Fibroblast of villous mesenchyme (primary cell): ENCODE measurements around the gene TNIP1. TPM values are rescaled to one million over a fixed set of nuclear protein-coding genes. Genes with fewer than 3 reads are reported as not detected.

Experiments used
- DNase-seq: peaks from one replicate; pipeline ENCODE4 v3.0.0-alpha.2; 2010; ENCODE audit warnings: low read depth
- H3K4me3 ChIP-seq: 2 replicates; pipeline ENCODE4 v1.5.1; 2011; ENCODE audit warnings: low read depth, mild to moderate bottlenecking, low read length
- total RNA-seq: library from RNA; depleted of rRNA; stranded (reverse); fragments of >200 nt; gene quantifications from 2 replicates; pipeline ENCODE4 v1.2.3, GENCODE V29; 2012
- TF ChIP-seq, protein P1 (sequence below): IDR thresholded peaks from 2 replicates; pipeline ENCODE4 v1.5.1; 2012; ENCODE audit warnings: low read depth, mild to moderate bottlenecking, low read length; ENCODE audit not compliant: insufficient read depth

The TNIP1 gene
- total RNA-seq, 1 donor = 108 TPM

GRCh38 chr5:151086905-151087360 lies 6.1 kb upstream of the TNIP1 start:
- no peak overlapping the region for H3K4me3 ChIP-seq
- TF ChIP-seq, protein P1, sequence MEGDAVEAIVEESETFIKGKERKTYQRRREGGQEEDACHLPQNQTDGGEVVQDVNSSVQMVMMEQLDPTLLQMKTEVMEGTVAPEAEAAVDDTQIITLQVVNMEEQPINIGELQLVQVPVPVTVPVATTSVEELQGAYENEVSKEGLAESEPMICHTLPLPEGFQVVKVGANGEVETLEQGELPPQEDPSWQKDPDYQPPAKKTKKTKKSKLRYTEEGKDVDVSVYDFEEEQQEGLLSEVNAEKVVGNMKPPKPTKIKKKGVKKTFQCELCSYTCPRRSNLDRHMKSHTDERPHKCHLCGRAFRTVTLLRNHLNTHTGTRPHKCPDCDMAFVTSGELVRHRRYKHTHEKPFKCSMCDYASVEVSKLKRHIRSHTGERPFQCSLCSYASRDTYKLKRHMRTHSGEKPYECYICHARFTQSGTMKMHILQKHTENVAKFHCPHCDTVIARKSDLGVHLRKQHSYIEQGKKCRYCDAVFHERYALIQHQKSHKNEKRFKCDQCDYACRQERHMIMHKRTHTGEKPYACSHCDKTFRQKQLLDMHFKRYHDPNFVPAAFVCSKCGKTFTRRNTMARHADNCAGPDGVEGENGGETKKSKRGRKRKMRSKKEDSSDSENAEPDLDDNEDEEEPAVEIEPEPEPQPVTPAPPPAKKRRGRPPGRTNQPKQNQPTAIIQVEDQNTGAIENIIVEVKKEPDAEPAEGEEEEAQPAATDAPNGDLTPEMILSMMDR = no peak
- DNase-seq = no peak

DNA sequence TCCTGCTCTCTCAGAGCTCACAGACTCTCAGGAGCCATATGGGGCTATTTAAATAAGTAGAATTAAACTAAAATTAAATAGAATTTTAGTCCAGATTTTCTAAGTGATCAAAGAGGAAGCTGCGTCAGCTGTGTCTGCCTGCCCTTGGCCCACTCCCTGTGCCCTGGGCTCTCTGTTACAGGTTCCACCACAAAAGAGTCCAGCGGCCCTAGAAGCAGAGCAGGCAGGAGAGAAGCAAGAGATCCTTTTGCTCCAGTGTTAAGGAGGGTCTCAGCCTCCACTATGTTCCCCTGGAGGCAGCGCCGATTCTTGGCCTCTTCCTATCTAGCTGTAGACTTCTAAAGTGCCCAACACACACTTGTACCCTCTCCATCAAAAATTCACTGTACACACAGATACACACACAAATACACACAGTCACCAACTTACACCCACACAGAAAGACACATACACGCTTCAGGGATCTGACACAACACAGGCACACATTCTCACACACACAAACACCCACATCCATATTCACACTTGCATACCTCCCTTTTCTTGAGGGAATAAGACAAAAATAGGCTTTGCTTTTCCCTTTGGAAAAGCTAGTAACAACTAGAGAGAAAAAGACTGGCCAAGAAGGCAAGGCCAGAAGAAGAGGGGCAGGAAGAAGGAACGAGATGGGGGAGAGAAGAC lies 5.5 kb upstream of the TNIP1 start:
- no peak for DNase-seq
- TF ChIP-seq, protein P1 = no peak
- no peak overlapping the region for H3K4me3 ChIP-seq

DNA sequence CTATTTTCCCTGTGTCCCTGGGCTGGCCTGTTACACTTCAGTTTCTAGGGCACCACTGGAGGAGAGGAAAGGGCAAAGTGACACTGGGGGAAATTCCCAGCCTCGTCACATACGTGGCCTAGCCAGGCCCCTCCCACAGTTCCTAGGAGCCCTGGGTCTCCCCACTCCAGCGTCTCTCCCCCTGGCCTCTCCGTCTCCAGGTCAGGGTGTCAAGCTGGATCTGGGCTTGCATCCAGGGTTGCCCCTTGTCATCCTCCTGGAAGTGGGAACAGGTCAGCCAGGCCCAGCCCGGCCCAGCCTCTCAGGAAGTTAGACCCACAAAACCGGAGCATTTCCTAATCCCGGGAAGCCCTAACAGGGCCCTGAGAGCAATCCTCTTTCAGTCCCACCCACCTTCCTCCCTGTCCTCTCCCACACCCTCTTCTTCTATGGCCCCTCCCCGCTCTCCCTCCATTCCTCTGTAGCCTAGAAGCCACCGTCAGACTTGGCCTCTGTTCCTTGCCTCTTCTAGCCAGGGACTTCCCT lies 4.7 kb upstream of the TNIP1 start:
- peak; percentile 60 for DNase-seq
- TF ChIP-seq, protein P1 = no peak
- H3K4me3 ChIP-seq = no peak overlapping the region

GRCh38 chr5:151084363-151084762 lies 3.5 kb upstream of the TNIP1 start:
- DNase-seq = no peak
- no peak overlapping the region for H3K4me3 ChIP-seq
- TF ChIP-seq, protein P1 = no peak

GRCh38 chr5:151083081-151083676 lies 2.3 kb upstream of the TNIP1 start:
- TF ChIP-seq, protein P1 = no peak
- DNase-seq = no peak
- H3K4me3 ChIP-seq = no peak overlapping the region

DNA sequence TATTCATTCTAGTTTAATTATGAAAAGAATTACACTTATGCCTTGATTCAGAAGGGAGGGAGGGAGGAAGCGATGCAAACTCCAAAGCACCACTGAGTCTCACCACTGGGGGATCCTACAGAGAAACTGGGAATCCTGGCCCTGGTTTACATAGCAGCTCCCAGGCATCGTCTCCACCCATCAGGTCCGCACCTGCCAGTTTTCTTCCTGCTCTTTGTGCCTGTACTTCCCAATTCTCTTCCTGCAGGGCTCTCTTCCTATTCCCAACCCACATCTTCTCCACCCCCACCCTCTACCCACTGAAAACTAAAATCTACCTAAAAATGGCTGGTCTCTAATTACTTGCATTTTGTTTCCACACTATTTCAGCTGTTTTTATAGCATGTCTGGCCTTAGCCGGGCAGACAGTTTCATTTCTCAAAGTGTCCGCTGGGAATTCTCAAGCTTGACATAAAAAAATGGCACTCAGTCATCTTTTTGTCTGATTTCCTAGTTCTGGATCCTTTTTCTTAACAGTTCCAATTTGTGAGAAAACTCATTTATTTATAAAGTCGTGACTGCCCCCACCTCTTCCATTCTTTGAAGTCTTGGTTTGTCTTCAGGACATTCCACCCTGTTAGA lies 1.6 kb upstream of the TNIP1 start:
- no peak for DNase-seq
- TF ChIP-seq, protein P1 = peak; percentile 46
- H3K4me3 ChIP-seq = no peak overlapping the region
